GM19351 (cell line): ENCODE data around the gene IGF2BP3.
"Not testable (repeated sequence)": the region's sequence is repeated elsewhere in the genome, so short reads cannot be mapped to it uniquely, and the experiment has no call there.

Experiments
- ATAC-seq: cut with Tn5 transposase; IDR thresholded peaks from one replicate; pipeline ENCODE4 v1.9.1; 2021; ENCODE audit warnings: mild to moderate bottlenecking, moderate library complexity; ENCODE audit not compliant: unreplicated experiment

The IGF2BP3 gene

DNA sequence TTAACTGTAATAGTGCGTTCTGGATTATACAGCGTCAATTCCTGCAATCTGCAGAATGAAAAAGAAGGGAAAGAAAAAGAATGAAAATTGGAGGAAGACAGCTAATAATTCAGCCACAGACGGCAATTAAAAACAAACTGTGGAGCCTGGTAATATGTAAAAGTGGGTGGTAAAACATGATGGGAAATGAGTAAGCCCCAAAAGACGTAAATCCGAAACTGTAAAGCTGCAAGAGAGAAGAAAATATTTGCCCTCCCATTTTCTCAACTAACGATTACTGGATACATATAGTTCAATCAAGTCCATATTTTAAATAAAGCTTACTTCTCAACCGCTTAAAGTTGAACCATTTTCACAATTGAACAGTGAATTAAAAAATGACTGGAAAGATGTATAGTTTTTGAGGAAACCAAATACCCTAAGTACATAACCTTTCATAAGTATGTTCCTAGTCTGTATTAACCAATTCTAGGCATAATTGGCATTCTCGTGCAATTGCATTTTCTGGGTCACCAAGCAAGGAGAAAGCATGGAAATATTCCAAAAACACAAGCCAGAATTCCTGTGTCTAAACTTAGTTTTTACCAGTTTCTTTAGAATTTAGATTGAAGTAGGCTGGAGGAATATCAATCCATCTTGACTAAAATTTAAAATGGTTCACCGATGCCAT lies 126.3 kb downstream of the IGF2BP3 start:
- no peak for ATAC-seq

DNA sequence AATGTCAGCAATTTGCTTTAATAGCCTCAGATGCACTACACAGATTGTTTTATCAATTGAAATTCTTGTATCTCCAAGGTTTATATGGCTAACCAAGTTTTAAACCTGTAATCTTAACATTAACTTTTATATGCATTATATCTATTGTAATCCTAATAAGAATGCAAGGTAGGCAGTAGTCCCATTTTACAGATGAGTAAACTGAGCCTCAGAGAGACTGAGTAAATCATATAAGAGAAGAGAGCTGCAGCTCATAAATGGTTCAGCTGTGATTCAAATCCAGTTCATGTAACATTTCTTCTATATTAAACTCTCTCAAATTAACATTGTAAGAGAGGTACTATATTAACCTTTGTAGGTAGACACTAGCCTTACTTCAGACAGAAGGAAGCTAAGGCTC lies 127.2 kb downstream of the IGF2BP3 start:
- no peak for ATAC-seq

DNA sequence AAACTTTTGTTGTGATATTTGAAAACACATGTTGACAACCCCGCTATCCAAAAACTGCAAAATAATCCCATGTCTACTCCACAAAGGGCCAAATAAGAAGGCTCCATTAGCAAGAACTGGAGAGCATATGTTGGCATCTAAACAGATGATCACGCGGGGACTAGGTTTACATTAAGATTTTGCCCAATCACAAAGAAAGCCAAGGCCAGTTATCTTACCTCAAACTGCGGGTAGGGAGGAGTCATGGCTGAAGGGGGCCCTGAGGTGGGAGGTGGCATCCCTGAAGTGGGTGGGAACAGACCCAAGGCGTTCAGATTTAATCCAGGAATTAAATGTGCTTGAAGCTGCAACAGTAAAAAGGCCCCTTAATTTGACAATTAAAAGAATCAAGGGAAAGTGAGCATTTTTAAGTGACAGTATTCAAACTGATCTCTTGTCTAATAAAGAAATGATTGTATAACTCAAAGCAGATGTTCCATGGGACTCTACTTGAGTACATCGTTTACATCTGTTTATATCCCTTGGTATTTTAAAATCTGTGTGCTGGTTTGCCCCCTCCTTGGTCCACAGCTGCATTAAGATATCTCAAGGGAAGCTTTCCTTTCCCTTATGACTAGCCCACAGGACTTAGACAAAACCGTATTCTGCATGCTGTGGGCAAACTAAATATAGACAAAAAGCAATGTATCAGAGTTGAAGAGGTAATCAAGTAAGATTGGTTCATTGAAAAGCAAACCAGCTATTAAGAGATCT lies 128.3 kb downstream of the IGF2BP3 start:
- no peak for ATAC-seq

DNA sequence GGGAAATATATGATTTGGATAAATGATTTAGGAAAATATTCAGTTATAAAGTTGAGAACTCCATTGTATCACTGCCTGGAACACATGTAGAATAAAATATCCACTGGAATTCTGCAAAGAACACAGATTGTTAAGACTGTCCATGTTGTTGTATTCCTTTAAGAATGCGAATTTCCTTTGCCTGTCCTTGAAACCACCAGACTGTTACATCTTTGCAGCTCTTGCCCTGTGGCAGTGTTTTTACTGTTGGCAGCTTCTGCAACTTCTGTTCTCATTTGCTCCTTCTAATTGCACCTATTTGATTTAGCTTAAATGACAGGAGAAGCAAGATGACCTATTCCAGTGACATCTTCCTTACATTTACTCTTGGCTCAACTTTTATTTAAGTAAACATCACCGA lies 131.4 kb downstream of the IGF2BP3 start:
- ATAC-seq, result no peak

DNA sequence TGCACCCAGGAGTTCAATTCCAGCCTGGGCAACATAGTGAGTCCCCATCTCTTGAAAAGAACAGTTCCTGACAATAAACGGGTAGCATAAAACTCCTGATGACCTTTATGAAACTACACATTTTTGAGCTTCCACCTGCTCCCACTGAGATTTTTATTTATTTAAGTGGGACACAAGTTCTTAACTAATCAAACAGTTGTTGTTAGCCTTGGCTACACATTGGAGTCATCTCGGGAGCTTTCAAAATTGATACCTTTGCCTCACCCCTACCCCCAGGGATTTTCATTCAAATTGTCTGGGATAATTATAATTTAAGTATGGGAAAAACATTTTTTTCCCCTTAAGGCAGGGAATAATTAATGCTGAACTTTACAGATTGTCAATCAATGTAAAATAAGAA lies 131.9 kb downstream of the IGF2BP3 start:
- ATAC-seq, result no peak

DNA sequence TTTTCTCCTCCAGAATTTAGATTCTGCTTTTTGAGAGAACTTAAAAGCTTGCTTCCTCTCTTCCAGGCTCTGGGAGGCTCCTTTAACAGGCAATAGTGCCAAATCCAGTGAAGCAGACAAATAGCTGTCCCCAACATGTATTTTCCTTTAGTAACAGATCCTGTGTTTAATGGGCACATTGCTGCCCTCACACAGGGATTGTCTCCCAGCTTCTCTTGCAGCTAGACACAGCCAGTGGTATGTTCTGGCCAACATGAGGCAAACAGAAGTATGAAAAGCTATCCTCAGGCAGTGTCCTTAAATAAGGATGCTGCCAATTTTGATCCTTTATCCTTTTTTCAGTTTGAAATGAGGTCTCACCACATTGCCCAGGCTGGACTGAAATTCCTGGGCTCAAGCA lies 132.9 kb downstream of the IGF2BP3 start:
- ATAC-seq, result no peak

DNA sequence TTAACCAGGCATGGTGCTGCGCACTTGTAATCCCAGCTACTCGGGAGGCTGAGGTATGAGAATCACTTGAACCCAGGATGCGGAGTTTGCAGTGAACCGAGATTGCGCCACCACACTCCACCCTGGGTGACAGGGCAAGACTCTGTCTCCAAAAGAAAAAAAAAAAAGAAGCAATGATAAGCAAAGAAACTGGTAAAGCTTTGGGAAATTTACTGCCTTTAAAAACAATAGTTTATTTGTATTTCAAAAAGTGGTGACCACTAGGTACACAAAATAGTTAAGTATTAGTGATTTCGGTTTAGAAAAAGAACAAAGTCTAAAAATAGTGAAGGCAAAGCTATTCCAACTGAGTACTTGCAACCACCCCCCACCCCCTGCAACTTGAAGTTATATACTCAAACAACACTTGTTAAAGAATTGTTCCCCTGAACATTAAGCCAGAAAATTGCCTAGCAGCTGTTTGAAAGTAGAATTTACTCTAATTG lies 133.4 kb downstream of the IGF2BP3 start:
- ATAC-seq, result no peak

DNA sequence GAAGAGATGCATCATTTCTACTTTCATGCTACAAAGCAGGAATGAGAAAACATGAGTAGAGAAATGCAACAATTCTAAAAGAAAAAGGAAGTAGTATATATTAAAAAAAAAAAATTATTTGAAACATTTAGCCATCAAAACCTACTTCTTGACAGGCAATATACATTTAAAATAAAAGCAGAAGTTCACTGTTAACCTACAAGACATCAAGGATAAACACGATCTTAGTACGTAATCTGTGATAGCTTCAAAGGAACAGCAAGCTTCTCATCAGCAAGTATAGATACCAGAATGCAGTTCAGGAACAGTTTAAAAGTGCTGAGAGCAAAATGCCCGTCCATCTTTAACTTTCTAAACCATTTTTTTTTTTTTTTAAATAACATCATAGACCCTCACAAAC lies 134.2 kb downstream of the IGF2BP3 start:
- ATAC-seq, result no peak

DNA sequence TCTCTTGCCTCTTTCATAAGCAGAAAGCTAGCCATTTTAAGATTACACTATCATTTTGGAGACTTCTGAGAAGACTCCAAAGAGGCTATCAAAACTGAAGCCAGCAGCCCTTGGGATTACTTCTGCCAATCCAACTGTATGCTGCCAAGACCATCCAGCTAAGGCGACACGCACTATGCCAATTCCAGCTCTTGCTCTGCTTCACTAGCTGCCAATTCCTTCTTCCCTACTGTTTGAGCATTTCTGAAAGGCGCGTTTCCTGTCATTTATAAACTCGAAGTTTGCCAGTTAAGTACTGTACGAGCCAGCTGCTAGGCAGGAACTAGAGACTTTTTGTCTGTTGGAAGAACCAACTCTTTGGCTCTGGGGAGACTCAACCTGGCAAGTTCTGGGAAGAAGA lies 134.7 kb downstream of the IGF2BP3 start:
- ATAC-seq, result no peak

DNA sequence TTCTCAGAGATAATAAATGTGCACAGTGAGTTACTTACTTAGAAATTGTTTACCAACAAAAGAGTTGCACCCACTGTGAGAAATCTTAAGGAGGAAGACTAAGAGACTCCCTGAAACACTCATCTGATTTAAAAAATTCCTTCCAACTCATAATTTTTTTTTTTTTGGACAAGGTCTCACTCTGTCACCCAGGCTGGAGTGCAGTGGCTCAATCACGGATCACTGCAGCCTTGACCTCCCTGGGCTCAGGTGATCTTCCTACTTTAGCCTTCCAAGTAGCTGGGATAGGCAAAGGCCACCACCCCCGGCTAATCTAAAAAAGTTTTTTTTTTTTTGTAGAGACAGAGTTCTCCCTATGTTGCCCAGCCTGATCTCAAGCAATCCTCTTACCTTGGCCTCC lies 135.2 kb downstream of the IGF2BP3 start:
- ATAC-seq, result no peak

DNA sequence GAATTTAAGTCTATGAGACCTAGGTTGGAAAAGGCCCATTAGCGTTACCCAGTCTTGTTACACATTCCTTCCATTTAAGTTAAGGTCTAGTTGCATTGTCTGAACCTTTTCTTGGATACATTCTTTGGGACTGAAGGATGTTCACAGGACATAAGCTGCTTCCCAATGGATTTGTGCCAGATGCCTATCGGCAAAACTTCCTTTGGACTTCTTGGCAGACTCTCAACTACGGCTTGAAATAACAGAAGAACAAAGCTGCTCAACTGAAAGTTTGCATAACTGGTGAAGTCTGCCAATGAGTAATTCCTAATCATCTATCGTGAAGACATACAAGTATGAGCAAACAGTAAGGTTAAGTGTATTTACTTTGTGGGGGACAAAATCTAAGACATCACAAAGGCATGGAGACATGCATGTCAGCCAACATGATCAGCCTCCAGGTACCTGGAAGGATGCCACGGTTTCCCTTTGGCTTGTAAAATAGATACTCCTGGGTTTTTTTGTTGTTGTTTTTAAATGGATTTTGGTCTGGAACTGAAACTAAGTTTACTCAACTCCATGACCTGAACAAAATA lies 135.7 kb downstream of the IGF2BP3 start:
- no peak for ATAC-seq

DNA sequence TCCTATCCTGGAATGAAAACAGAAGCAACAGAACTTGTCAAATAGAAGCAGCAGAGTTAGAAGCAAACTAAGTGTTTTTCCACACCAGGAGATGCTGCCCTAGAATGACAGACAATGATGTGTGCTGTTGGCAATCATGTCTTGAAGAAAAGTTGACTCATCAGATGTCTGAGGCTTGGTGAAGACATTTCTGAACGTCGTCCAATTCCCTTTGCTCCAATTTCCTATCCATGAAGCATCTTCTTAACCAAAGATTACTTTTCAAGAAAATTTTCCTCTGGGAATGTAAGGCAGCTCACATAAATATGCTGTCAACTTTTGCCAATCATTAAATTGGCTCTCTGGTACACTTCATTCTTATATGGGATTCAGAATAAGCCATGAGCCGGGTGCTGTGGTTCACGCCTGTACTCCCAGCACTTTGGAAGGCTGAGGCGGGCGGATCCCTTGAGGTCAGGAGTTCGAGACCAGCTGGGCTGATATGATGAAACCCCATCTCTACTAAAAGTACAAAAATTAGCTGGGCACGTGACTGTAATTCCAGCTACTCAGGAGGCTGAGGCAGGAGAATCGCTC lies 136.5 kb downstream of the IGF2BP3 start:
- ATAC-seq, result no peak

DNA sequence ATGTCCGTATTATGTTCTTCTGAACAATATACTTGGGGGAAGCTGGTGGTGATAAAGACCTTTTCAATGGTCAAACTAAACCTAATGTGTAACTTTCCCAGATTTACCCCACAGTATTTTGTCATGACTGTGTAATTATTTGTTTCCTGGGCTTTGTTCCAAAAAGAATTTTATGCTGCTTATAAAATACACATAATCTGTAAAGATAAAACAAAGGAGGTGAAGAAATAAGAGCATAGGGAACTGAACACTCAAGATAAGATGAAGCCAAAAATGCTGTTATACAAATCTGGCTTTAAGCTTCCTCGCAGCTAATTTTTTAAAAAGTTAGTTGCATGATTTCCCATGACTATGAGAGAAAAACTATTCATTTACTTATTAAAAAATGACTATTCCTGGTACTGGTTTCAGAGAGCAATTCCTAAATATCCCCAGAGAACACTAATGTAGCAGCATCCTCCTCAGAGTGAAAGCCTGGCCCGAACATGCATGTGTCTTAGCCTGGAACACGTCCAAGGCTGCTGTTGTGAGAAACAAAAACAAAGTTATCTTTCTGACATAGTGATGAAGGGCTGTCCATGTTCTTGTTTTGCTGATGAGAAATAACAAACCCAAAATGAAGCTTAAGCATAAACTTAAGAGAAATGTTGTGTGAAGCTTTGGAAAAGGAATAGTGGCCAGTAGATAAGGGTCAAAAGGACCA lies 137.2 kb downstream of the IGF2BP3 start:
- ATAC-seq, result no peak

DNA sequence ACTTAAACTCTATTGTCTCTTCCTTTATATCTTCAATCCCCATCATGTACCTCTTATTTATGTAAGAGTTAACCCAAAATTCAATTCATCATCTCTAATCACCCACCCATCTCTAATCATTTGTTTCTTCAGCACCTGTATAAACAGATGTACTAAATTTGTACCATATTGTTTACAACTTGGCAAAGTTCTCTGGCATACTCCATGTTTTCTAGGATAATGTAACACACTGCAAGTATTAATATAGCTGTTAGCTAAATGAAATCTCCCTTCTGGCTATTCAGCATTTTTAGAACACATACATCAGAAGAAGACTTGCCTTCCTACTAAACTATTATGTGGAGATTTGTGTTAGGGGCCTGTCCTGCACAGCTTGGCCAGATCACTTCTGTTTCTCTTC lies 138.1 kb downstream of the IGF2BP3 start:
- ATAC-seq, result no peak

DNA sequence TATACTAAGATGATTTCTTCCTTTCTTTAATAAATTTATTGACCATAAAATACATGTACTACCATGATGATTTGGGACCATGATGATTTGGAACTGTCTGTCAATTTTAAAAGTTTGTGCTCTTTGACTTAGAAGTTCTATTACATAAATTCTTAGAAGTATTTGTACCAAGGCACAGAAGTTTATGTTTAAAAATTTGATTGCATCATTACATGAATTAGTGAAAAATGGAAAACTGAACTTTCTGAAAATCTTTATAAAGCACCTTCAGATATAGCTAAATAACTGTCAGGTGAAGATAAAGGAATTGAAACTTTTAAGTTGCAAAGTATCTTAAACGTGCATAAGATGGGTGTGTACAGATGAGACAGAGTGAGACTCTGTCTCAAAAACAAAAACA lies 139.2 kb downstream of the IGF2BP3 start:
- ATAC-seq, result no peak

DNA sequence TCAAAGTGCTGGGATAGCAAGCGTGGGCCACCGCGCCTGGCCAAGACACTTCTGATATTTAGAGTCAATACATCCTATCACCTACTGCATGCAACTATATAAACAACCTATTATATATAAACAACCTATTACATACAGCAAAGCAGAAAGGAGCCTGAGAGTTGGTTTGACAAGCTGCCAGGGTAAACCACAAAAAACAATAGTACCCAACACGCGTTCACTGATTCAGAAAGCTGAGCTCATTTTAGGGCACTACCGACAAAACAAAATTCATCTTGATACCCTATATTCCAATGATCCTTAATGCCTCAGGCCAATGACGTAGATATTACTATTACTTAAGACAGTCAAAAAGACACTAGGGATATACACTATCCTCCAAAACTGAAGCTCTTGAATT lies 154.9 kb downstream of the IGF2BP3 start:
- ATAC-seq, result no peak

DNA sequence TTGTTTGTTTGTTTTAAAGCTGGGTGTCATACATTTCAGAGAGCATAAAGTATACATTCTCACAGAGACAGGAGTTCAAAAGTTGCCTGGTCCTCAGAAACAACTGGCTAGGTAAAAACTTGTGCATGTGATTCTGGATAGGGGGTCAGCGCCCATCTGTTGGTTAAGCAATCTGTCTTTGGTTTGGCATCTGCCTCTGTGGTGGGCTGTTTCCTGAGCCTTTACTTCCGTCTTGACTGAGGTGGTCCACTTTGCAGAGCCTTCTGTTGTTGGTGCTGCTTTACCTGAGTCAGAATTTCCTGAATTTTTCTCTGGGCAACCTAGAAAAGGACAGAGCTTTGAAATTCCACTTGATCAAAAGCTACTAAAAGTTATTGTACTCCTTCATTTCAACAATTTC lies 158.2 kb downstream of the IGF2BP3 start:
- not testable (repeated sequence) for ATAC-seq

DNA sequence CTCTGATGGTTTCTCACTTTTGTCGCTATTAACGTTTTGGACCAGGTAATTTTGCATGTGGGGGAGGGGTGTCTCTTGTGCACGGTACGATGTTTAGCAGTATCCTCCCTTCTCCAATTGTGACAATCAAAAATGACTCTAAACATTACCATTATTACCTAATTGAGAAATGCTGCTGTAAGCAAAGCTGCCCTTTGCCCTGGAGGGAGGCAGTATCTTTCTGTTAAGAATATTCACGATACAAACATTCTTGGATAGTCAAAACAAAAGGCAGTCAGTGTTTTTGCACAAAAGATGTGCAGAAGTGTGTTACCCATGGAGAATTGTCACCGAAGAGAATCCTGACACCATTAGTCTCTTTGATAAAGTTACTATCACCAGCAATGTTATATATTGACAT lies 161.5 kb downstream of the IGF2BP3 start:
- ATAC-seq, result no peak

DNA sequence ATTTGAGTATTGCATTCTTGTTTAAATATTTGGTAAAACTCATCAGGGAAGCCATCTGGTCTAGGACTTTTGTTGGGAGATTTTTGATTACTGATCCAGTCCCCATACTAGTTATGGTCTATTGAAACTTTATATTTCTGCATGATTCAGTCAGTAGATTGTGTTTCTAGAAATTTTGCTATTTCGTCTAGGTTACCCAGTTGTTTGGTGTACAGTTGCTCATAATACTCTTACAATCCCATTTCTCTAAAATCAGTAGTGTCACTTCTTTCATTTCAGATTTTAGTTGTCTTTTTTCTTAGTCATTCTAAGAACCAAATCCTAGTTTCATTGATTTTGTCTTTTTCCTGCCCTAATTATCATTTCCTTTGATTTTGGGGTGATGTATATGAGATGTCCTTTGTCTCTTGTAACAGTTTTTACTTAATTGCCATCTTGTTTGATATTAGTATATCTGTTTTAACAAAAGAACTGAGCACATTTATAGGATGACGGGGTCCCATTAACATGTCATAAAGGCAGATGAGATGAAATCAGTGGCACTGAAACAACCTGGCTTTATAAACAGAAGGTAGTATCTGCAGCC lies 163.3 kb downstream of the IGF2BP3 start:
- ATAC-seq, result no peak

DNA sequence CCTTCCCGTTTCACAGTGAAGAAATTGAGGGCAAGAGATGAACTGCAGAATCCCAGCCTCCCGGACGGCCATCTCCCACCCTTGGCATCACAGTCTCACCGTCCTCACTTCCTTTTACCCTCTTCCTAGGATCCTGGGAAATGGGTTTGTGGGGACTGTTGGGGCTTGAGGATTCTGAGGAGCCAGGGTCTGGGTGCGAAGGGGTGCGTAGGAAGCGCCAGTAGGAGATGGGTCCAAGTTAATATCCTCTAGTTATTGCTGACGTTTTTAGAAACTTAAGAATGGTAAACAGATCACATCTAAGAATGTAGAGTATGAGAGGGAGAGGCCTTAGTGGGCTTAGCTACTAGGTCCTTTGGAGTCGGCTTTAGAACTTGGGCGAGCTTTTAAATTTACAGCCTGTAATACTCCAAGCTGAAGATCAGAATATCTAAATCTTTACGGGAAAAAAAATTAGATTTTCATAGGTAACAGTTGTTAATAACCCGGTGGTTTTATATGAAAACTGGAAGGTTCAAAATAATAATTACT lies 170.5 kb downstream of the IGF2BP3 start:
- no peak for ATAC-seq
